HG02763 (cell line): Measurements from ENCODE around the gene BMPR1B.
"Not testable (repeated sequence)": the region's sequence is repeated elsewhere in the genome, so short reads cannot be mapped to it uniquely, and the experiment has no call there.

Source experiments
- ATAC-seq: cut with Tn5 transposase; IDR thresholded peaks from one replicate; pipeline ENCODE4 v1.9.1; 2021; ENCODE audit warnings: mild to moderate bottlenecking, moderate library complexity; ENCODE audit not compliant: unreplicated experiment

BMPR1B gene

DNA sequence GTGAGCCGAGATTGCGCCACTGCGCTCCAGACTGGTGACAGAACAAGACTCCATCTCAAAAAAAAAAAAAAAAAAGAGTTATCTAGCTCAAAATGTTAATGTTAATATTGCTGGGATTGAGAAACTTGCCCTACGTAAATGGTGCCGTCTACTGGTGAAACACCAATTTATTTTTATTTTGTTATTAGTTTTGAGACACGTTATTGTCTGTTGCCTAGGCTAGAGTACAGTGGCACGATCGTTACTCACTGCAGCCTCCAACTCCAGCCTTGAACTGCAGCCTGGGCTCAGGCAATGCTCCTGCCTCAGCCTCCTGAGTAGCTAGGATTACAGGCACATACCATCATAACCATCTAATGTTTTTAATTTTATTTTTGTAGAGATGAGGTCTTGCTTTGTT lies 262.8 kb downstream of the BMPR1B start:
- ATAC-seq: no peak

DNA sequence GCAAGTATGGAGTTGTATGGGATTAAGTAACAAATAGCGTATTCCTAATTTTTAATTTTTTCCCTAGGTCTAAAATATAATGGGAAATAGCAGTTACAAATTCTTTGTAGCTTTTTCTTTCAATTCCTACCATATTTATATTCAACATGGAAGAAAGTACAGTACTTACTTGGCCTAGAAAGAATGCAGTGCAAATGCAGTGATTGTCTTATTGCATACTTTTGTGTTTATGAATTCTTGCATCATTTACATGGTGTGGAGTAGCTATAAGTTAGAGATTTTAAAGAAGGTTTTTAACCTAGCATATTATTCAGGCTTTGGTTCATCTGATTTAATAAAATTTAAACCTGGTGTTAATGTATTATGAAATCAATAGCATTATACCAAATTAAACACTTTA lies 263.3 kb downstream of the BMPR1B start:
- ATAC-seq: no peak

DNA sequence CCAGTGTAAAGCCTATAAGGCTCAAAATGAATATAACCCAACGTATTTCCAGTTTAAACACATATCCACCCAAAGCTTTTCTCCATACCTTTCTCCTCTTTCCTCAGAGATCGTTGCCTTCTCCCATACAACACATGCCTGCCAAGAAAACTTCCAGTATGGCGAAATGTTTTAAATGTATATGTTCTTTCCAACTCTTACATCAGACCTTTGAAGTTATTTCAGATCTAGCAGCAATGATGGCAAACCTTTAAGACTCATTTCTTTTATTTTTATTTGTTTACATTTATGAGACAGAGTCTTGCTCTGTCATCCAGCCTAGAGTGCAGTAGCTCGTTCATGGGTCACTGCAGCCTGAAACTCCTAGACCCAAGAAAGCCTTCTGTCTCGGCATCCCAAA lies 265.4 kb downstream of the BMPR1B start:
- ATAC-seq: no peak

DNA sequence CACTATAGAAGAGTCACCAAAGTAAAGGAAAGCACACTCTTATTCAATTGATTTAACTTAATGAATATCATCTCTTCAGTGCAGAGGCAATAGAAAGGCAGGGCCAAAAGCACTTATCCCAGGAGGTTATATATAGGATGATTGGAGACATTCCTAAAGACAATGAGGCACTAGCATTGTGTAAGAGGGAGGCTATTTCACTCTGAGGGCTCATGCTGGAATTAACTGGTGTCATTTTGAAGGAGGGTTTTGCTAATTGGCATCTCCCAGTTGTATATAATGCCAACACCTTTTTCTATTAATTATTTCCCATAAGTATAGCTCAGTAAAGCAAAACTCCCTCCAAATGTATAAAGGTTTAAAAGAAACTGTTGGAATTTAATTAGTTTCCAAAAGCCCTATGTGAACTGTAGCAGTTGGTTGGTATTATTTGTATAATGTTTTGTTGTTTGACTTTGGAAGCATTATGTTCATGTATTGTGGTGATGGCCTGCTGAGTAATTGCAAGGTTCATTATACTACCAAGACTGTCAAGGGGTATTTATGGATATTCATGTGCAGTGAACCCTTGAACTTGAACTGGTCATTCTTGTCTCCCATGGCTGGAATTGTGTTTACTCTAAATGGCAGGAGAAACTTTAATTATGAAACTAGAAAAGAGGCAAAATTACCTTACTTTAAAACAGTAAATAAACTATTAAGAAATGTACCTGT lies 270.3 kb downstream of the BMPR1B start:
- ATAC-seq: no peak

DNA sequence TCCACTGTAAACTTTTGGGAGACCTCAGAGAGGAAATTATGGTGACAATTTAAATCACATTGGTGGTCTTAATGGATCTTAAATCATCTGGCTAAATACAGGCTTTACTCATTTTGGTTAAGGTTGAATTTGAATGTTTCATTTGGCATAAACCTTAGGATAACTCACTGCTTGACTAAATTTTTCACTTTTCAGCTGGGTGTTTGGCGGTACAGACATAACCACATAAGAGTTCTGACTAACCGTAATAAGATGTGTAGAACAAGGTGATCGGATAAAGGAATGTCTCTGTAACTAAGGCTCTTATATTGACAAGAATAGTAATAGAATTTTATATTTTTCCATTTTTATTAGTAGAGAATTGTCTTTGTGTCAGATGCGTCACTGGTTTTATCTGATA lies 281.0 kb downstream of the BMPR1B start:
- ATAC-seq: no peak

DNA sequence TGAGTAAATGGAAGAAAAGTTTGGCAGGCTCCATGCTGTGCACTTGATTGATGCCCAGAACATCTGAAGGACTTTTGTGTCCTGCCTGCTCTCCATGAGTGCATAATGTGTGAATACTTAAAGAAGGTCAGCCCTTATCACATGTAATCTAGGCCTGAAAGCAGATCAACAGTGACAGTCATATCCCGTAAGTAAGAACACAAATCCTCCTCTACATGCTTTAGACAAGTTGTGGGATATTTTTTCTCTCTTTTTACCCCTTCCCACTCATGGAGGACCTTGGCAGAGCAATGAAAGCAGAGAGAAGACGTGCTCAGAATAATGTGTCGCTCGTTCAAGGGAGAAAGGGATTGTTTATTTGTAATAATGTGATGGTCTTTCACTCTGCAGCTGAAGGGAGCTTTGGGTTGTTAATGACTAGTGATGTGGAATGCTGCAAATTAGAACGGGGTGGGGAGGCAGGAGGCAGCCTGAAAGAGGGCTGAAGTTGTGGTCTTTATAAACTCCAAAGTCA lies 286.6 kb downstream of the BMPR1B start:
- no peak for ATAC-seq

DNA sequence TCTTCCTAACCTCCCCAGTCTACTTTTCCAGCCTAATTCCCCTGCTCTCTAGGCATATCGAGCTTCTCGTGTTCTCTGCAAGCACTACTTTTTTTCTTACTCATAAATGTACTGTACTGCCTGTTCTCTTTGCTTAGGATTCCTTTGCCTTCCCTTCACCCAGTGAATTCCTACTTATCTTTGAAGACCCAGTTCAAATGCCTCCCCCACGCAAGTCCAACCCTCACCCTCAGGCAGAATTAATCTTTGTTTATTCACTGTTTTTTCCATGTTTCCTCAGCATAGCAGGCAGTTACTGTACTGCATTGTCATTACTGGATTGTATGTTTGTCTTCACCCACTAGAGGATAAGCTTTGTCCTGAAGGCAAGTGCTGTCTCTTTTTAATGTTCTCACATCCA lies 287.7 kb downstream of the BMPR1B start:
- no peak for ATAC-seq

DNA sequence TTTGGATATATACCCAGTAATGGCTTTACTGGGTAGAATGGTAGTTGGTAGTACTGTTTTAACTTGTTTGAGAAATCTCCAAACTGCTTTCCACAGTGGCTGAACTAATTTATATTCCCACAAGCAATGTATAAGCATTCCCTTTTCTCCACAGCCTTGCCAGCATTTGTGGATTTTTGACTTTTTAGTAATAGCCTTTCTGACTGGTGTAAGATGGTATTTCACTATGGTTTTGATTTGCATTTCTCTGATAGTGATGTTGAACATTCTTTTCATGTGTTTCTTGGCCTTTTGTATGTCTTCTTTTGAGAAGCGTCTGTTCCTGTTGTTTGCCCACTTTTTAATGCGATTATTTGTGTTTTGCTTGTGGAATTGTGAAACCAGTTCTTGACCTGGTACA lies 290.5 kb downstream of the BMPR1B start:
- ATAC-seq: no peak

DNA sequence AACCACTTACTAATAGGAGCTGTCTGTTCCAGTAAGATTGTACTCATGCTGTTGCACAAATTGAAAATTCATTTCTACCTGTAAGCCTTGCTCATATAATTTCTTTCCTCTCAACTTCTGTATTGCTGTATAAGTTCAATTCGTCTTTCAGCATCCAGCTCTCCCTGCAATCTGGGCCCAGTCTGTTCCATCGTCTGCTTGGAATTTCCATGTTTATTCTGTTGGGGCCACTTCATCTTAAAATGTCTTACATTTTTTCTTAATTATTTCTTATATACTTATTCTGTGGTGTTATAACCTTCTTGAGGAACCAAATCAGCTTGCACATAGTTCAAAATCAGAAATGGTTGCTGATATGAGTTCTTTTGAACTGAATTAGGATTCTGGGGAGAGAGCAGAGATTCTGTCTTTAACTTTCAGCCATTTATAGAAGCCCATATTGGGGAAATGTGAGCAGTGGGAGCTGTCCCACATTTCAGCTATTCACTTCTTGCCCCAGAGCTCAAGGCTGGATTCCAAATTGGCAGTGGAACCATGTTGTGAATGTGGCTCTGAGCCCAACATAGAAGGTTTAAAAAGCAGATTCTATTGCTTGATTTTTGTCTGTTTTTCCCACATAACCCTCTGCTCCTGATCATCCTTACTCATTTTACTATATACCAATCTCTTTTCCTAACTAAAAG lies 291.9 kb downstream of the BMPR1B start:
- ATAC-seq: no peak

DNA sequence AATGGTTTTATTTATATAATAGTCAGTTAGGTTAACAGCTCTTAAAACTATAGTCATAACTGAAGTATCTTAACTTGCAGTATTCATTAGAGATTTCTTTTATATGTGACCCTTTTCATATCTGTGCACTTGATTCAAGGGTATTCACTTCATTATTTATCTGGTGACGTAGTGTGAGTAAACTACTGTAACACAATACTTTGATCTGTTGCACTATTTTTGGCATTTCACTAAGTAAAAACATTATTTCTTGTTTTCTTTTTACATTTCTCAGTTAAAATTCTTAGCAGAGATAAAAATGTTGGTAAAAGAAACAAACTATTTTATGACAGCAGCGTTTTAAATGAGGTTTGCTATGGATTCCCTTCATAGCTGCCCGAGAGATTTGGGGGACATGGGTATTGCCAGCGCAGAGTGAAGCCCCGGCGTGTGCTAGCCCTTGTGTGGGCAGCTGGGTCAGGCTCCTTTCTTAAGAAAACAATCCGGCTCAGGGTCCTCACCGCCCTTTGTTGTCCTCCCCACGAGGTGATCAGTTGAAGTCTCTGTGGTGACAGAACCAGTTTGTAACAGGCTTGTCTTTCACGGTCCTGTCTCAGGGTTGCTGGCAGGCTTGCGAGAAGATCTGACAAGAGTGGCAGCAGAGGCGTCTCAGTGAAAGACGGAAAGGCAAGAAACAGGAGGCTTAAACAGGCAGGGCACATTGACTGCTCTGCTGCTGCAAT lies 293.4 kb downstream of the BMPR1B start:
- ATAC-seq: no peak

DNA sequence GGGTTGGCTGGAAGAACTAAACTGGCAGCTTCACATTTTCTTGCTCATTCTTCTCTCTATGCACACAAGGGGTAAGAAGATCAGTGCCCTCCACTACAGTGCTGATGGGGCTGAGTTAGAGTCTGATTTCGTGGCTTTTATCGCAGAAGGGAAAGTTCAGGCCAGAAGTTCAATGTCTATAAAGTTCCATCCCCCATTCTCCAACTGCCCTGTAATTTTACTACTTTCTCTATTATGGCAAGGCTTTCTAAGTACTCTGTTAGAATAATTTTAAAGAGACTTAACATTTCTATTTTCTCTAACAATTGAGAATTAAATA lies 293.9 kb downstream of the BMPR1B start:
- no peak for ATAC-seq

DNA sequence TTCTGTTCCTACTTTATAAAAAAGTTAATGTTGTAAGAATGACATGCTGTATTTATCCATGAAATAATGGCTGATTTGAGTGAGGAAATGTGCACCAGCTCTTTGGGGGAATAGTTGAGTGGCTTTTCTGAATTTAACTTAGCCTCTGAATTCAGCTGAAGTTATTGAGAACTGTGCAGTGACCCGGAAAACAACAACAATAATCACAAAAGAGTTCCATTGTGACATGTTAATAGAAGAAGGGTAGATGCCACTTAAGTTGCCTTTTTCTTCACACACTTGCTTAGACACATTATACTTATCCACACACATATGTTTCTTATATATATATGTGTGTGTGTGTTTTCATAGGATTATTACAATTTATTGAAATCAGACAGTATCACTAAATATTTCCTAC lies 301.2 kb downstream of the BMPR1B start:
- ATAC-seq: no peak

DNA sequence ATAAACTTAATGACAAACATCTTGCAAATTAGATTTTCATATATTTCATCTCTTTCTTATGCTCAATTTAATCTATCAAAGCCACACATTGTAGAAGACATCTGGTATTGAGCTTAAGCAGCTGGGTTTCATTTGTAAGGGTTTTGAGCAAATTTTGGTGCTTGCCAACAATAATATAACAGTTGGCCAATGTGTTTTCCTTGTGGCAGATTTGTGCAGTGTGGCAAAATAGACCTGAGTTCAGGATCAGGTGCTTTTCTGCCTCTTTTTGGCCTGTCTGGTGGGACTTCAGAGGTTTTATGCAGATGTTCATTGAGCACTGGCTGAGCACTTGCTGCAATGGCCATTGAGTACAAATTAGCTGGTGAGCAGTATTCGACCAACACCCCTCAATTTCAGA lies 301.9 kb downstream of the BMPR1B start:
- no peak for ATAC-seq

DNA sequence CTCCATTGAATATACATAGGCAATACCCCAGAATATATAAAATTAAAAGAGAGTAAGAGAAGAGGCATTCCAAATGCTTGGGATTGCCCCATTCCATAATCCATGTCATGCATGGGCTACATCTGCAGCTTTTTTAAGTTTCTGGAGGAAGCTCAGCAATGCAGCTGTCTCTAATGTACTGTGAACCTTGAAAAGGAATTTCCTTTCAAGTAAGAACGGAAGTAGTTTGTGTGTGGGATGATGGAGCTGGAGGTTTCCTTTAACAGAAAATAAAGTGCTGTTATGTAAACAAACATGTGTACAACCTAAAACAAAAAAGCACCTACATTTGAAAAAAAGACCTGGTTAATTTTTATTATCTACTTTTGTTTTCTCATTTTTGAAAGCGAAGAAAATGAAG lies 303.5 kb downstream of the BMPR1B start:
- no peak for ATAC-seq

DNA sequence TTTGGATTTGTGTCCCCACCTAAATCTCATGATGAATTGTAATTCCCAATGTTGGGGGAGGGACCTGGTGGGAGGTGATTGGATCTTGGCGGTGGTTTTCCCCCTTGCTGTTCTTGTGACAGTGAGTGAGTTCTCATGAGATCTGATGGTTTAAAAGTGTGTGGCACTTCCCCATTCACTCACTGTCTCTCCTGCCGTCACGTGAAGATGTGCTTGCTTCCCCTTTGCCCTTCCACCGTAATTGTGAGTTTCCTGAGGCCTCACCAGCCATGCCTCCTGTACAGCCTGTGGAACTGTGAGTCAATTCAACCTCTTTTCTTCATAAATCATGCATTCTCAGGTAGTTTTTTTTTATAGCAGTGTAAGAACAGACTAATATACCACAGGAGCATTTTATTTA lies 304.0 kb downstream of the BMPR1B start:
- ATAC-seq: not testable (repeated sequence)

DNA sequence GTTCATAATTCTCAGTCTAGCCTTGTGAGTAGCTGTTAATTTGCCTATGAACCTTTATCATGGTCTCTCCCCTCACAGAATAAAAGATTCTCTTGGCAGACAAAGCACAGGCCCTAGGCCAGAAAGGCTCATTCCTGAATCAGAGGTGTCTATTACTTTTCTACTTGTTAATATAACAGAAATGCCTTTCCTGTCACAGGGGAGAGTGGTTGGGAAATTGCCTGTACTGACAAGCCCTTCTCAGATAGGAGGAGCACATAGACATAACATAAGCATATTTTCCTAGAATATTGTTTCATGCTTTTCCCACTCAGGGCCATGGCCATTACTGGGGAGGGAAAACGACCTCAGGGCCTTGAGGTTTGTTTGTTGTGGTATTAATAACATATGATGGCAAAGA lies 308.3 kb downstream of the BMPR1B start:
- no peak for ATAC-seq

DNA sequence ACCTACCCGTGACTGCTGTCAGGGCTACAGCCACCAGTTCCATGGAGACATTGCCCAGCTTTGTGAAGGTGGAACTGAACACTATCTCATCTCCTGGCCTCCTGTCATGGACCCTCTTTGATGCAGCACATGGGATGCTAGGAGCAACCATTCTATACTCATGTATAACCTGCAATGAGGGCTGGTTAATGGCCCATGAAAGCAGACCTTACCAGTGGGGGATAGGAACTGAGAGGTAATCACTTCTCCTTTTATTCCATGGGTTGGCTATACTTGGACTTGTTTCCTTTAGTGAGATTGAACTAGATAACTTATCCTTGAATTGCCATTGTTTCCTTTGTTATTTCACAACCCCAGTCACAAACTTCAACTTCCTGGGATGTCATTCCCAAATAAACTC lies 310.6 kb downstream of the BMPR1B start:
- no peak for ATAC-seq

DNA sequence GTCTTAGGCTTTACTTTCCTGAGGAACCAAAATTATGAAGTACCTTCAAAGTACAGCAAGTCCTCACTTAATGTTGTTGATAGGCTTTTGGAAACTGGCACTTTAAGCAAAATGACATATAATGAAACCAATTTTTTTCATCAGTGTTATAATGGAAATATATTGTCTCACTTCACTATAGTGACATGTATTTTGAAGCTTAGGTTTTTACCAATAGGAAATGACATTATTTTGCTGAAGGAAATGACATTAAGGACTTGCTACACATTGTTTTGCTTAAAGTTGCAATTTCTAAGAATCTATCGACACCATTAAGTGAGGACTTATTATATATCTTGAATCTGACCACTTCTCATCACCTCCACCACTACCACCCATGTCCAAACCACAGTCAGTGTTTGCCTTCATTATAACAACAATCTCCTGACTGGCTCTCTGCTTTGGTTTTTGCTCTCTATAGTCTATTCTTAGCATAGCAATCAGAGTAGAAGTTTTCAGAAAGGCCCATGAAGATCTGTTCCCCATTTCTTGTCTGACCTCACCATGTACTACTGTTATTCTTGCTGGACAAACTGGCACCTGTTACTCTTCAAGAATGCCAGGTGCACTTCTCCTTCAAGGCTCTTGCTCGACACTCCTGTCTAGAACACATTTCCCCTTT lies 311.2 kb downstream of the BMPR1B start:
- no peak for ATAC-seq

DNA sequence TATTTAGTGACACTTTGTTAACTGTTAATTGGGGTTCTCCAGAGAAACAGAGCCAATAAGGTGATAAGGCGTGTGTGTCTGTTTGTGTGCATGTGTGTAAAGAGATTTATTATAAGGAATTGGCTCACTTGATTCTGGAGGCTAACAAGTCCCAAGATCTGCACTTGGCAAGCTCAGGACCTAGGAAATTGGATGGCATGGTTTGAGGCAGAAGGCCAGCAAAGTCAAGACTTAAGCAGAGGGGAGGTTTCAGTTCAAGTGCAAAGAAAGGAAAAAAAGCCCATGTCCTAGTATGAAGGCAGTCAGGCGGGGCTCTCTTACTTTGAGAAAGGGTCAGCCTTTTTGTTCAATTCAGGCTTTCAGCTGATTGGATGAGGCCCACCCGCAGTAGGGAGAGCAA lies 314.1 kb downstream of the BMPR1B start:
- no peak for ATAC-seq

DNA sequence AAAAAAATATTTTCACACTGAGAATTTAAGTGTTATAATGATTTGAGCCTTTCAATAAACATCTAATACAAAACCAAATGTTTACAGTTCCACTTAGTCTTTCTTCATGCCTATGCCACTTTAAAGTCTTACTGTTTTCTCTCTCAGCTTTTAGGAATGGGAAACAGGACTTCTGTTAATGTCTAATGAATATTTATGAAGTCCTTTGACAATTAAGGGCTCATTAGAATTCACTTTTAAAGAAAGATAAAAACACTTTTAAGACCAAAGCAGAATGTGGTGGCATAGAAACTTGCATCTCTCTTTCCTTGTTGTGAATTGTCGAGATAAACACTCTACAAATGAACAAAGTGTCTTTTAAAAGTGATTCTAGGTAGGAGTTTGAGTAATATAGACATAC lies 315.9 kb downstream of the BMPR1B start:
- no peak for ATAC-seq

DNA sequence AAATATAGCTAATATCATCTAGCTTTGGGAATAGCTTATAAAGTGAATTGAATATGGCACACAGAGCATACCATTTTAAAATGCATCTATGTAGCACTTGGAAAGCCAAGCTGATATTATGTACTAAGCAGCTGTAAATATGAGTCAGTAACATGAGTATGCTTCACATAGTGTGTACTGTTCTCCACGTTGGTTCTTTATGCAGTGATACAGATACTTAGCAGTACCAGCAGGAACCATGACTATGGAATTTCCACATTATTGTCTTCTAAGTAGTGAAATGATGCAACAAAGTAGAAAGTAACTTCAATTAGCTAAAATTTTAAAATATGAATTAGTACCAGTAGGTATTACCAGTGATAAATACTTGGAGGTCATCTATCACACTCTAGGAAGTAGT lies 320.1 kb downstream of the BMPR1B start:
- ATAC-seq: no peak

DNA sequence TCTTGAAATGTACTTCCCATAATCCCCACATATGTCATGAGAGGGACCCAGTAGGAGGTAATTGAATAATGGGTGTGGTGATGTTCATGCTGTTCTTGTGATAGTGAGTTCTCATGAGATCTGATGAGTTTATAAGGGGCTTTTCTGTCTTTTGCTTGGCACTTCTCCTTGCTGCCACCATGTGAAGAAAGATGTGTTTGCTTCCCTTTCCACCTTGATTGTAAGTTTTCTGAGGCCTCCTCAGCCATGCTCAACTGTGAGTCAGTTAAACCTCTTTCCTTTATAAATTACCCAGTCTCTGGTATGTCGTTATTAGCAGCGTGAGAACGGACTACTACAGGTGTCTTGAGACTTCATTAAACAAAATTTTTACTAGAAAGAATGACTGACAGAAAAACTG lies 323.2 kb downstream of the BMPR1B start:
- no peak for ATAC-seq
